ENCODE measurements around the gene SPPL2B.

The SPPL2B gene

DNA sequence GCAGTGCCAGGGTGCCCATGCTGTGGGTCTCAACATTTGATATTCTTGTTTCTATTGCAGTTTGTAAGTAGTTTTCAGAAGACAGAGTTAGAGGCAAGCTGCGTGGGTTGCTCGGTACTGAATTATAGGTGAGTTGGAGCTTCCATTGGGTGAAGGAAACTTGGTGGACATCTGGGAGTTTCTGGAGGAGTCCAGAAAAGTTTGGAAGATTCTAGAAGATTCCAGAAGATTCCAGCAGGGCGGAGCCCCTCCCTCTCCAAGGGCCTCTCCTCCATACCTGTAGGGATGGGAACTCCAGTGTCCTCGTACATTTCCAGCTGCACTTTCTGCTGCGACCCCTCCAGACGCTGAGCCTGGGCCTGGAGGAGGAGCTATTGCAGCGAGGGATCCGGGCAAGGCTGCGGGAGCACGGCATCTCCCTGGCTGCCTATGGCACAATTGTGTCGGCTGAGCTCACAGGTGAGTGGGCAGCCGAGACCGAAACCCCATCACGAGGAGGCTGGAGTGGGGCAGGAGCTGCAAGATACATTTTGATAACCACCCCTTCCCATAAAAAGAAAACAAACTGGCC is 70.3 kb downstream of the SPPL2B start:
- Histone ChIP-seq H3K4me3 (no peak overlapping the region), H3K36me3 (no peaks in the 10 kb centered on the region), H3K27ac (no peak overlapping the region), H3K9me3 (no peaks in the 10 kb centered on the region), H3K27me3 (peaks cover 0 to 13% of the 10 kb centered on the region in 2 donors), H3K4me1 (peaks cover 0 to 11% (median 0%) of the 10 kb centered on the region in 4 donors)
- TF ChIP-seq, protein P1, sequence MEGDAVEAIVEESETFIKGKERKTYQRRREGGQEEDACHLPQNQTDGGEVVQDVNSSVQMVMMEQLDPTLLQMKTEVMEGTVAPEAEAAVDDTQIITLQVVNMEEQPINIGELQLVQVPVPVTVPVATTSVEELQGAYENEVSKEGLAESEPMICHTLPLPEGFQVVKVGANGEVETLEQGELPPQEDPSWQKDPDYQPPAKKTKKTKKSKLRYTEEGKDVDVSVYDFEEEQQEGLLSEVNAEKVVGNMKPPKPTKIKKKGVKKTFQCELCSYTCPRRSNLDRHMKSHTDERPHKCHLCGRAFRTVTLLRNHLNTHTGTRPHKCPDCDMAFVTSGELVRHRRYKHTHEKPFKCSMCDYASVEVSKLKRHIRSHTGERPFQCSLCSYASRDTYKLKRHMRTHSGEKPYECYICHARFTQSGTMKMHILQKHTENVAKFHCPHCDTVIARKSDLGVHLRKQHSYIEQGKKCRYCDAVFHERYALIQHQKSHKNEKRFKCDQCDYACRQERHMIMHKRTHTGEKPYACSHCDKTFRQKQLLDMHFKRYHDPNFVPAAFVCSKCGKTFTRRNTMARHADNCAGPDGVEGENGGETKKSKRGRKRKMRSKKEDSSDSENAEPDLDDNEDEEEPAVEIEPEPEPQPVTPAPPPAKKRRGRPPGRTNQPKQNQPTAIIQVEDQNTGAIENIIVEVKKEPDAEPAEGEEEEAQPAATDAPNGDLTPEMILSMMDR (IDR thresholded peaks at IDR 0.05): no peak
- no peak for DNase-seq
- intact Hi-C loops (cut with DNase I; ENCODE audit: low total_unique reads): no loop called here

DNA sequence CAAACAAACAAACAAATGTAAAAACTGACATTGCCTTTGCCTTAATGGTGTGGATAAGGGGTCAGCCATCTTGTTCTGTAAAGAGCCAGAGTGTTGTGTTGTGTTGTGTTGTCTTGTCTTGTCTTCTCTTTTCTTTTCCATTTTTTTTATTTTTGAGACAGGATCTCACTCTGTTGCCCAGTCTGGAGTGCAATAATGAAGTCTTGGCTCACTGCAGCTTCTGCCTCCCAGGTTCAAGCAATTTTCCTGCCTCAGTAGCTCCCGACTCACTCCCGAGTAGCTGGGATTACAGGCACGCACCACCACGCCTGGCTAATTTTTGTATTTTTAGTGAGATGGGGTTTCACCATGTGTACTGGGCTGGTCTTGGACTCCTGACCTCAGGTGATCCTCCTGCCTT is 71.1 kb downstream of the SPPL2B start:
- H3K4me3 ChIP-seq: no peak overlapping the region
- intact Hi-C loops (cut with DNase I; ENCODE audit: low total_unique reads): no loop called here
- no peaks in the 10 kb centered on the region for H3K9me3 ChIP-seq
- peaks cover 0 to 13% of the 10 kb centered on the region in 2 donors for H3K27me3 ChIP-seq
- TF ChIP-seq, protein P1 (IDR thresholded peaks at IDR 0.05): no peak
- no peaks in the 10 kb centered on the region for H3K36me3 ChIP-seq
- DNase-seq: no peak
- H3K27ac ChIP-seq: no peak overlapping the region
- peaks cover 0 to 10% (median 0%) of the 10 kb centered on the region in 4 donors for H3K4me1 ChIP-seq

All from tibial artery (tissue), 4 donors.